Osteoblast (primary cell): ENCODE results near the gene NR1H3. TPM values are rescaled to one million over a fixed set of nuclear protein-coding genes. Genes with fewer than 3 reads are reported as not detected.

Source experiments
- DNase-seq: peaks from one replicate; pipeline ENCODE4 v3.0.0; 2011; ENCODE audit warnings: low spot score, mixed read lengths; ENCODE audit not compliant: insufficient read length; ENCODE audit errors: missing footprints
- H2AFZ ChIP-seq: 2 replicates; pipeline ENCODE4 v1.6.0; 2011; ENCODE audit warnings: mild to moderate bottlenecking, low read length
- H3K27ac ChIP-seq: 2 replicates; pipeline ENCODE4 v1.5.1; 2011; ENCODE audit warnings: mild to moderate bottlenecking, low read depth, low read length, moderate library complexity
- H3K27me3 ChIP-seq: 2 replicates; pipeline ENCODE4 v1.6.0; 2012; ENCODE audit warnings: mild to moderate bottlenecking, control low read depth, inconsistent platforms, low read length, moderate library complexity; ENCODE audit not compliant: insufficient read depth
- H3K36me3 ChIP-seq: 2 replicates; pipeline ENCODE4 v1.5.1; 2011; ENCODE audit warnings: mild to moderate bottlenecking, low read length, control low read depth, moderate library complexity; ENCODE audit not compliant: insufficient read depth
- H3K4me1 ChIP-seq: 2 replicates; pipeline ENCODE4 v1.5.1; 2011; ENCODE audit warnings: mild to moderate bottlenecking, low read length, control low read depth, moderate library complexity; ENCODE audit not compliant: insufficient read depth
- H3K4me2 ChIP-seq: 2 replicates; pipeline ENCODE4 v1.6.0; 2011; ENCODE audit warnings: mild to moderate bottlenecking, low read length; ENCODE audit not compliant: insufficient read depth
- H3K4me3 ChIP-seq: fragments of 200-600 bp; sonication (generic); 3 replicates; pipeline ENCODE4 v1.5.1; 2012; ENCODE audit warnings: mild to moderate bottlenecking, low read length, inconsistent platforms; ENCODE audit not compliant: insufficient read depth
- H3K79me2 ChIP-seq: 2 replicates; pipeline ENCODE4 v1.6.0; 2012; ENCODE audit warnings: mild to moderate bottlenecking, low read length, control low read depth, inconsistent platforms; ENCODE audit not compliant: insufficient read depth
- H3K9me3 ChIP-seq: 2 replicates; pipeline ENCODE4 v1.5.1; 2011; ENCODE audit warnings: low read depth, low read length, control low read depth
- H4K20me1 ChIP-seq: 2 replicates; pipeline ENCODE4 v1.6.0; 2012; ENCODE audit warnings: mild to moderate bottlenecking, low read length, control low read depth; ENCODE audit not compliant: insufficient read depth
- CTCF ChIP-seq: IDR thresholded peaks from 2 replicates; pipeline ENCODE4 v1.5.1; 2011; ENCODE audit warnings: mild to moderate bottlenecking, low read depth, low read length, moderate library complexity; ENCODE audit errors: extremely low read depth
- total RNA-seq: library from RNA; depleted of rRNA; stranded (reverse); fragments of >200 nt; gene quantifications from 2 replicates; pipeline ENCODE4 v1.2.3, GENCODE V29; 2012

NR1H3 gene
- total RNA-seq, 1 donor, result 18.5 TPM

GRCh38 chr11:47222696-47223095 lies 35.1 kb upstream of the NR1H3 start:
- no peak for TF ChIP-seq CTCF
- H3K4me3 ChIP-seq, result no peak overlapping the region
- no peak overlapping the region for H2AFZ ChIP-seq
- peak overlapping the region; percentile 32 for H3K27ac ChIP-seq
- H3K36me3 ChIP-seq, result peaks cover 26% of the 10 kb centered on the region
- H4K20me1 ChIP-seq, result peaks cover 5% of the 10 kb centered on the region
- DNase-seq, result no peak
- H3K9me3 ChIP-seq, result no peaks in the 10 kb centered on the region
- no peak overlapping the region for H3K4me2 ChIP-seq
- peaks cover 12% of the 10 kb centered on the region for H3K79me2 ChIP-seq
- no peaks in the 10 kb centered on the region for H3K27me3 ChIP-seq
- H3K4me1 ChIP-seq, result peaks cover 11% of the 10 kb centered on the region

- DNase-seq, result no peak
- H3K36me3 ChIP-seq, result peaks cover 38% of the 10 kb centered on the region
- H3K4me2 ChIP-seq, result no peak overlapping the region
- no peak for TF ChIP-seq CTCF
- H3K79me2 ChIP-seq, result peaks cover 3% of the 10 kb centered on the region
- H3K4me3 ChIP-seq, result no peak overlapping the region
- H4K20me1 ChIP-seq, result no peaks in the 10 kb centered on the region
- no peak overlapping the region for H2AFZ ChIP-seq
- no peaks in the 10 kb centered on the region for H3K9me3 ChIP-seq
- H3K27ac ChIP-seq, result peak overlapping the region; percentile 28
- H3K4me1 ChIP-seq, result peaks cover under 1% of the 10 kb centered on the region
- no peaks in the 10 kb centered on the region for H3K27me3 ChIP-seq
These were observed 32.0 kb upstream of the NR1H3 start for GRCh38 chr11:47225552-47226400.

GRCh38 chr11:47229161-47229560 lies 28.6 kb upstream of the NR1H3 start:
- H3K36me3 ChIP-seq, result peaks cover 37% of the 10 kb centered on the region
- H3K9me3 ChIP-seq, result no peaks in the 10 kb centered on the region
- no peaks in the 10 kb centered on the region for H4K20me1 ChIP-seq
- H3K27ac ChIP-seq, result no peak overlapping the region
- H3K4me2 ChIP-seq, result no peak overlapping the region
- no peak for DNase-seq
- H3K27me3 ChIP-seq, result no peaks in the 10 kb centered on the region
- peaks cover 3% of the 10 kb centered on the region for H3K79me2 ChIP-seq
- no peak overlapping the region for H2AFZ ChIP-seq
- H3K4me3 ChIP-seq, result no peak overlapping the region
- no peak for TF ChIP-seq CTCF
- H3K4me1 ChIP-seq, result peaks cover 8% of the 10 kb centered on the region

GRCh38 chr11:47233051-47233450 lies 24.7 kb upstream of the NR1H3 start:
- H3K36me3 ChIP-seq, result peaks cover 39% of the 10 kb centered on the region
- no peaks in the 10 kb centered on the region for H3K27me3 ChIP-seq
- no peak overlapping the region for H2AFZ ChIP-seq
- no peaks in the 10 kb centered on the region for H3K79me2 ChIP-seq
- H3K4me1 ChIP-seq, result peaks cover 23% of the 10 kb centered on the region
- no peaks in the 10 kb centered on the region for H4K20me1 ChIP-seq
- H3K4me2 ChIP-seq, result no peak overlapping the region
- TF ChIP-seq CTCF, result no peak
- no peak for DNase-seq
- H3K4me3 ChIP-seq, result no peak overlapping the region
- H3K9me3 ChIP-seq, result no peaks in the 10 kb centered on the region
- no peak overlapping the region for H3K27ac ChIP-seq
